SH-SY5Y (cell line): ENCODE results near the gene LOXL3.

ENCODE experiments used
- GATA2 ChIP-seq: IDR thresholded peaks from 2 replicates; pipeline ENCODE4 v1.6.1; 2011; ENCODE audit warnings: mild to moderate bottlenecking, low read depth, low read length
- GATA3 ChIP-seq: IDR thresholded peaks from 2 replicates; pipeline ENCODE4 v1.6.1; 2011; ENCODE audit warnings: low read depth, mild to moderate bottlenecking, low read length, moderate library complexity

GRCh38 chr2:74499267-74499939 is 54.3 kb downstream of the LOXL3 start, which contains the start of gene LBX2:
- no peak for TF ChIP-seq GATA2
- no peak for TF ChIP-seq GATA3
